Stimulated activated CD4-positive, alpha-beta T cell treated with anti-CD3 and anti-CD28 coated beads, Interleukin-12 subunit alpha, Interleukin-12 subunit beta, amount 100 ng/mL, for 4 hours (primary cell): ENCODE measurements around the gene SBK2.
"Not testable (repeated sequence)": the region's sequence is repeated elsewhere in the genome, so short reads cannot be mapped to it uniquely, and the experiment has no call there.

ENCODE experiments used
- DNase-seq: peaks from one replicate; pipeline ENCODE4 v3.0.0-alpha.2; 2020

SBK2 gene

GRCh38 chr19:55534280-55534679 lies 2.7 kb downstream of the SBK2 start:
- DNase-seq: not testable (repeated sequence)

GRCh38 chr19:55530996-55531395 lies 5.9 kb downstream of the SBK2 start:
- DNase-seq: no peak

- DNase-seq: no peak
These were observed 7.2 kb downstream of the SBK2 start for GRCh38 chr19:55529636-55530234.

GRCh38 chr19:55528030-55528803 lies 8.7 kb downstream of the SBK2 start:
- no peak for DNase-seq

GRCh38 chr19:55527197-55528029 lies 9.5 kb downstream of the SBK2 start:
- DNase-seq: no peak

GRCh38 chr19:55526216-55527196 lies 10.4 kb downstream of the SBK2 start:
- DNase-seq: no peak

GRCh38 chr19:55525289-55526101 lies 11.4 kb downstream of the SBK2 start:
- no peak for DNase-seq

- no peak for DNase-seq
These were observed 16.1 kb downstream of the SBK2 start for GRCh38 chr19:55520691-55521292.

- DNase-seq: no peak
These were observed 17.3 kb downstream of the SBK2 start for GRCh38 chr19:55519451-55520311.

GRCh38 chr19:55516878-55517620 lies 19.9 kb downstream of the SBK2 start:
- peak; percentile 89 for DNase-seq

- DNase-seq: no peak
These were observed 28.8 kb downstream of the SBK2 start for GRCh38 chr19:55508120-55508519.

- no peak for DNase-seq
These were observed 32.0 kb downstream of the SBK2 start for GRCh38 chr19:55504981-55505380.

GRCh38 chr19:55504252-55504603 lies 32.7 kb downstream of the SBK2 start:
- no peak for DNase-seq

GRCh38 chr19:55503502-55504251 lies 33.3 kb downstream of the SBK2 start:
- DNase-seq: peak; percentile 94

- DNase-seq: no peak
These were observed 33.8 kb downstream of the SBK2 start for GRCh38 chr19:55503157-55503501.

GRCh38 chr19:55502197-55502952 lies 34.6 kb downstream of the SBK2 start:
- no peak for DNase-seq

- DNase-seq: no peak
These were observed 36.5 kb downstream of the SBK2 start for GRCh38 chr19:55500368-55500952.
